ENCODE results near the gene TXLNA.

TXLNA gene

GRCh38 chr1:32179193-32179442 lies 357 bp upstream of the TXLNA start:
- H3K18ac ChIP-seq (ENCODE audit: low read length): no peak overlapping the region

DNA sequence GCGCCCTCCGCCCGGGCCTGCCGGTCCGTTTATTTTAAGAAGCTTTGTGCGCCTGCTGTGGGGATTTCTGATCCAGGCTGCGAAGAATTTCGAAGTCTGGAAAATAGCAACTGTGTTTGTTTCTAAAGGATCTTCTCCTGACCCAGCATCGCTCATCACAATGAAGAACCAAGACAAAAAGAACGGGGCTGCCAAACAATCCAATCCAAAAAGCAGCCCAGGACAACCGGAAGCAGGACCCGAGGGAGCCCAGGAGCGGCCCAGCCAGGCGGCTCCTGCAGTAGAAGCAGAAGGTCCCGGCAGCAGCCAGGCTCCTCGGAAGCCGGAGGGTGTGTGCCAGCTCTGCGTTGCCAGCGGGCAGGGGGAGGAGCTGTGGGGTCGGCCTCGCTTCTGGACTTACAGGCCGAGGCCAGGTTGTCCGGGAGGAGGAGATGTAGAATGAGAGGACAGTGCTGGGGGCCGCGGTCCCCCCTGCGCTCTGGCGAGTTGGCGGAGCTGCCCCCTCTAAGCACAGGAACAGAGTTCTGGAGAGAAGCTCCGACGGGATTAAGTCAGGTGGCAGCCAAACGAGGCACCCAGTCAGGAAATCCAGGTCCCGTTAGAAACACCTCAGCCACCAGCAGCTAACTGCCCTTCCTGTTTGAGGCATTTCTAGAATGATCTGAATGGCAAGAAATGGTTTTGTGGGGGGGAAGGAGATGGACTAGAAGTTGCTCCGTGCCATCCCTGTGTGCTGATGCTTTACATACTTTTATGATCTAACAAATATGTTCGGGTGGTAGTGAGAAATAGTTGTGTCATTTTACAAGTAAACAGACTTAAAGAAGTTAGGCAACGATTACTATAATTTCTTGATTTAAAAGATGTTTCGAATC lies 948 bp downstream of the TXLNA start:
- no CpG with 5 or more reads among the region's 36 CpGs for WGBS (ENCODE audit: extremely low coverage, insufficient coverage, low lambda C conversion rate)
- Histone ChIP-seq H3K4me2 (ENCODE audit: low read length) (peak overlapping the region; percentile 91), H2AK5ac (ENCODE audit: low read length) (no peak overlapping the region), H3K27me3 (ENCODE audit: insufficient read depth, low read length, poor library complexity) (no peaks in the 10 kb centered on the region), H2BK120ac (ENCODE audit: low read depth, low read length) (no peak overlapping the region), H3K79me1 (ENCODE audit: low read length) (peaks cover 20% of the 10 kb centered on the region), H3K56ac (ENCODE audit: low read length) (peak overlapping the region; percentile 97), H2BK15ac (replicated peaks; ENCODE audit: low read depth) (no peak overlapping the region), H3K36me3 (ENCODE audit: control insufficient read depth, insufficient read depth, low read length) (peaks cover 7% of the 10 kb centered on the region), H3K4me1 (ENCODE audit: control insufficient read depth, low read depth, low read length) (peaks cover 9% of the 10 kb centered on the region), H3K27ac (ENCODE audit: low read depth, low read length) (peak overlapping the region; percentile 94), H4K8ac (ENCODE audit: low read depth, low read length) (no peak overlapping the region), H3K4me3 (ENCODE audit: low read length) (peak overlapping the region; percentile 89), H3K4ac (ENCODE audit: low read depth, low read length) (peak overlapping the region; percentile 83), H2BK5ac (ENCODE audit: low read length) (no peak overlapping the region), H3K79me2 (ENCODE audit: control insufficient read depth, insufficient read depth, low read length) (peaks cover 29% of the 10 kb centered on the region), H4K5ac (ENCODE audit: low read length) (no peak overlapping the region), H3K9ac (ENCODE audit: low read length) (peak overlapping the region; percentile 88), H3K23ac (ENCODE audit: low read length) (peak overlapping the region; percentile 89), H3K18ac (ENCODE audit: low read length) (peak overlapping the region; percentile 77)
- DNase-seq: peak; percentile 63

More at GRCh38 chr1:32179193-32179442, 357 bp upstream of the TXLNA start:
- peak overlapping the region; percentile 96 for H4K8ac ChIP-seq (ENCODE audit: low read depth, low read length)
- no peak overlapping the region for H3K23ac ChIP-seq (ENCODE audit: low read length)
- peak overlapping the region; percentile 96 for H3K56ac ChIP-seq (ENCODE audit: low read length)
- H2BK15ac ChIP-seq (replicated peaks; ENCODE audit: low read depth): no peak overlapping the region
- peaks cover 21% of the 10 kb centered on the region for H3K79me2 ChIP-seq (ENCODE audit: control insufficient read depth, insufficient read depth, low read length)
- no peak overlapping the region for H3K4ac ChIP-seq (ENCODE audit: low read depth, low read length)
- H2AK5ac ChIP-seq (ENCODE audit: low read length): no peak overlapping the region
- H2BK120ac ChIP-seq (ENCODE audit: low read depth, low read length): no peak overlapping the region
- peak overlapping the region; percentile 83 for H3K4me2 ChIP-seq (ENCODE audit: low read length)
- peaks cover 9% of the 10 kb centered on the region for H3K4me1 ChIP-seq (ENCODE audit: control insufficient read depth, low read depth, low read length)
- no CpG with 5 or more reads among the region's 7 CpGs for WGBS (ENCODE audit: extremely low coverage, insufficient coverage, low lambda C conversion rate)
- H3K36me3 ChIP-seq (ENCODE audit: control insufficient read depth, insufficient read depth, low read length): peaks cover 2% of the 10 kb centered on the region
- H3K27me3 ChIP-seq (ENCODE audit: insufficient read depth, low read length, poor library complexity): no peaks in the 10 kb centered on the region
- H3K27ac ChIP-seq (ENCODE audit: low read depth, low read length): peak overlapping the region; percentile 52
- peak overlapping the region; percentile 54 for H2BK5ac ChIP-seq (ENCODE audit: low read length)
- no peak for DNase-seq
- H4K5ac ChIP-seq (ENCODE audit: low read length): no peak overlapping the region
- H3K79me1 ChIP-seq (ENCODE audit: low read length): peaks cover 17% of the 10 kb centered on the region
- peak overlapping the region; percentile 89 for H3K9ac ChIP-seq (ENCODE audit: low read length)
- no peak overlapping the region for H3K4me3 ChIP-seq (ENCODE audit: low read length)

DNA sequence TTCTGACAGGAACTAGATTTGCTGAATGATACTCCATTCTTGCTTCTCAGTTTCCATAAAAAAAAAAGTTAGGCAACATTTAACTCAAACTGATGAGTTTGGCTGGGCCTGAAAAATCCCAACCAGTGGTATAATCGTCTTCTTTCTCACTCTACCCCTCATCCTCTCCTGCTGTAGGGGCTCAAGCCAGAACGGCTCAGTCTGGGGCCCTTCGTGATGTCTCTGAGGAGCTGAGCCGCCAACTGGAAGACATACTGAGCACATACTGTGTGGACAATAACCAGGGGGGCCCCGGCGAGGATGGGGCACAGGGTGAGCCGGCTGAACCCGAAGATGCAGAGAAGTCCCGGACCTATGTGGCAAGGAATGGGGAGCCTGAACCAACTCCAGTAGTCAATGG lies 1.6 kb downstream of the TXLNA start:
- Histone ChIP-seq H3K4me1 (ENCODE audit: control insufficient read depth, low read depth, low read length) (peaks cover 9% of the 10 kb centered on the region), H3K56ac (ENCODE audit: low read length) (peak overlapping the region; percentile 74), H4K5ac (ENCODE audit: low read length) (no peak overlapping the region), H2AK5ac (ENCODE audit: low read length) (no peak overlapping the region), H3K23ac (ENCODE audit: low read length) (no peak overlapping the region), H3K79me2 (ENCODE audit: control insufficient read depth, insufficient read depth, low read length) (peaks cover 30% of the 10 kb centered on the region), H3K4ac (ENCODE audit: low read depth, low read length) (no peak overlapping the region), H3K79me1 (ENCODE audit: low read length) (peaks cover 20% of the 10 kb centered on the region), H2BK5ac (ENCODE audit: low read length) (no peak overlapping the region), H3K27ac (ENCODE audit: low read depth, low read length) (no peak overlapping the region), H4K8ac (ENCODE audit: low read depth, low read length) (no peak overlapping the region), H3K4me2 (ENCODE audit: low read length) (peak overlapping the region; percentile 27), H3K4me3 (ENCODE audit: low read length) (no peak overlapping the region), H2BK15ac (replicated peaks; ENCODE audit: low read depth) (no peak overlapping the region), H3K9ac (ENCODE audit: low read length) (peak overlapping the region; percentile 88), H3K36me3 (ENCODE audit: control insufficient read depth, insufficient read depth, low read length) (peaks cover 7% of the 10 kb centered on the region), H3K18ac (ENCODE audit: low read length) (no peak overlapping the region), H2BK120ac (ENCODE audit: low read depth, low read length) (no peak overlapping the region), H3K27me3 (ENCODE audit: insufficient read depth, low read length, poor library complexity) (no peaks in the 10 kb centered on the region)
- no CpG with 5 or more reads among the region's 9 CpGs for WGBS (ENCODE audit: extremely low coverage, insufficient coverage, low lambda C conversion rate)
- DNase-seq: no peak

- H3K4me2 ChIP-seq (ENCODE audit: low read length): peak overlapping the region; percentile 6
- H3K18ac ChIP-seq (ENCODE audit: low read length): no peak overlapping the region
- H3K56ac ChIP-seq (ENCODE audit: low read length): peak overlapping the region; percentile 74
- WGBS (ENCODE audit: extremely low coverage, insufficient coverage, low lambda C conversion rate): no CpG with 5 or more reads among the region's 5 CpGs
- no peak overlapping the region for H4K8ac ChIP-seq (ENCODE audit: low read depth, low read length)
- H3K9ac ChIP-seq (ENCODE audit: low read length): peak overlapping the region; percentile 88
- H3K4ac ChIP-seq (ENCODE audit: low read depth, low read length): no peak overlapping the region
- no peak overlapping the region for H2BK5ac ChIP-seq (ENCODE audit: low read length)
- peaks cover 23% of the 10 kb centered on the region for H3K79me1 ChIP-seq (ENCODE audit: low read length)
- no peak overlapping the region for H3K27ac ChIP-seq (ENCODE audit: low read depth, low read length)
- peaks cover 9% of the 10 kb centered on the region for H3K4me1 ChIP-seq (ENCODE audit: control insufficient read depth, low read depth, low read length)
- H2AK5ac ChIP-seq (ENCODE audit: low read length): no peak overlapping the region
- H2BK15ac ChIP-seq (replicated peaks; ENCODE audit: low read depth): no peak overlapping the region
- DNase-seq: no peak
- no peak overlapping the region for H3K4me3 ChIP-seq (ENCODE audit: low read length)
- no peak overlapping the region for H2BK120ac ChIP-seq (ENCODE audit: low read depth, low read length)
- H4K5ac ChIP-seq (ENCODE audit: low read length): no peak overlapping the region
- H3K79me2 ChIP-seq (ENCODE audit: control insufficient read depth, insufficient read depth, low read length): peaks cover 34% of the 10 kb centered on the region
- no peaks in the 10 kb centered on the region for H3K27me3 ChIP-seq (ENCODE audit: insufficient read depth, low read length, poor library complexity)
- H3K23ac ChIP-seq (ENCODE audit: low read length): no peak overlapping the region
- peaks cover 10% of the 10 kb centered on the region for H3K36me3 ChIP-seq (ENCODE audit: control insufficient read depth, insufficient read depth, low read length)
These were observed 2.1 kb downstream of the TXLNA start for GRCh38 chr1:32181563-32181962.

GRCh38 chr1:32182060-32182459 lies 2.6 kb downstream of the TXLNA start:
- Histone ChIP-seq H3K4ac (ENCODE audit: low read depth, low read length) (no peak overlapping the region), H3K4me1 (ENCODE audit: control insufficient read depth, low read depth, low read length) (peaks cover 9% of the 10 kb centered on the region), H3K23ac (ENCODE audit: low read length) (no peak overlapping the region), H3K79me2 (ENCODE audit: control insufficient read depth, insufficient read depth, low read length) (peaks cover 37% of the 10 kb centered on the region), H3K27me3 (ENCODE audit: insufficient read depth, low read length, poor library complexity) (no peaks in the 10 kb centered on the region), H3K56ac (ENCODE audit: low read length) (no peak overlapping the region), H4K8ac (ENCODE audit: low read depth, low read length) (no peak overlapping the region), H3K27ac (ENCODE audit: low read depth, low read length) (no peak overlapping the region), H3K18ac (ENCODE audit: low read length) (no peak overlapping the region), H2BK120ac (ENCODE audit: low read depth, low read length) (no peak overlapping the region), H4K5ac (ENCODE audit: low read length) (no peak overlapping the region), H3K4me3 (ENCODE audit: low read length) (no peak overlapping the region), H3K4me2 (ENCODE audit: low read length) (no peak overlapping the region), H2AK5ac (ENCODE audit: low read length) (no peak overlapping the region), H3K9ac (ENCODE audit: low read length) (no peak overlapping the region), H3K79me1 (ENCODE audit: low read length) (peaks cover 24% of the 10 kb centered on the region), H3K36me3 (ENCODE audit: control insufficient read depth, insufficient read depth, low read length) (peaks cover 12% of the 10 kb centered on the region), H2BK15ac (replicated peaks; ENCODE audit: low read depth) (no peak overlapping the region), H2BK5ac (ENCODE audit: low read length) (no peak overlapping the region)
- WGBS (ENCODE audit: extremely low coverage, insufficient coverage, low lambda C conversion rate): no CpG with 5 or more reads among the region's 6 CpGs
- no peak for DNase-seq

DNA sequence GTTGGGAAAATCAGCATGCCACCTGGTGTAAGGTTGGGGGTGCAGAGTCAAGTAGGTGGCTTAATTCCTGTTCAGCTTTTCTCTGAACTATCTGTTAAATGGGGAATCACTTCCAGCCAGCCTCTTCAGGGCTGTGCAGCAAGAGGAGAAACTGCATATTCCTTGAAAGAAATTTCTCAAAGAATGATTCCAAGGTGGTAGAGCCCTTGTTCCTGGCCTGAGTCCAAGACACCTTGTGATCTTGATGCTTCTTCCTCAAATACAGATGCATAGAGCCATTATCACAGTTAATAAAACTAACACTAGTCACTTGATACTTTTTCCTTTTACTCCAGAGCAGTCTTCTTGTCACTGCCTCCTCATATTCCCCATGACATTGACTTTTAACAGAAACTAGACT lies 5.2 kb downstream of the TXLNA start:
- Histone ChIP-seq H2AK5ac (ENCODE audit: low read length) (no peak overlapping the region), H3K9ac (ENCODE audit: low read length) (no peak overlapping the region), H3K36me3 (ENCODE audit: control insufficient read depth, insufficient read depth, low read length) (peaks cover 22% of the 10 kb centered on the region), H3K4me3 (ENCODE audit: low read length) (no peak overlapping the region), H2BK5ac (ENCODE audit: low read length) (no peak overlapping the region), H3K27ac (ENCODE audit: low read depth, low read length) (no peak overlapping the region), H3K27me3 (ENCODE audit: insufficient read depth, low read length, poor library complexity) (no peaks in the 10 kb centered on the region), H3K23ac (ENCODE audit: low read length) (no peak overlapping the region), H3K79me1 (ENCODE audit: low read length) (peaks cover 31% of the 10 kb centered on the region), H3K18ac (ENCODE audit: low read length) (no peak overlapping the region), H3K4me2 (ENCODE audit: low read length) (no peak overlapping the region), H4K8ac (ENCODE audit: low read depth, low read length) (no peak overlapping the region), H2BK120ac (ENCODE audit: low read depth, low read length) (no peak overlapping the region), H4K5ac (ENCODE audit: low read length) (no peak overlapping the region), H3K56ac (ENCODE audit: low read length) (no peak overlapping the region), H2BK15ac (replicated peaks; ENCODE audit: low read depth) (no peak overlapping the region), H3K79me2 (ENCODE audit: control insufficient read depth, insufficient read depth, low read length) (peaks cover 37% of the 10 kb centered on the region), H3K4me1 (ENCODE audit: control insufficient read depth, low read depth, low read length) (peaks cover 7% of the 10 kb centered on the region), H3K4ac (ENCODE audit: low read depth, low read length) (no peak overlapping the region)
- DNase-seq: no peak
